Prostate gland (tissue), 2 donors: ENCODE results near the gene SPEN. TPM values are rescaled to one million over a fixed set of nuclear protein-coding genes. Genes with fewer than 3 reads are reported as not detected.
"Not testable (repeated sequence)": the region's sequence is repeated elsewhere in the genome, so short reads cannot be mapped to it uniquely, and the experiment has no call there.

Experiments
- DNase-seq: peaks from one replicate; pipeline ENCODE4 v3.0.0-alpha.2; 2019; ENCODE audit warnings: low spot score
- H3K27ac ChIP-seq, 2 donors: fragments of 200-600 bp; sonication (generic); 2 replicates each; pipeline ENCODE4 v1.5.1; 2017 to 2019
- H3K27me3 ChIP-seq: fragments of 200-600 bp; sonication (generic); replicated peaks from 2 replicates; pipeline ENCODE4 v1.5.1; 2019; ENCODE audit not compliant: insufficient read depth
- H3K36me3 ChIP-seq, 2 donors: fragments of 200-600 bp; sonication (generic); 1 replicate in 1 of 2; 2 replicates in 1 of 2; pipeline versions ENCODE4 v1.5.1 to v1.8.1; 2017 to 2019
- H3K4me1 ChIP-seq: fragments of 200-600 bp; sonication (generic); replicated peaks from 2 replicates; pipeline ENCODE4 v1.5.1; 2019
- H3K4me3 ChIP-seq, 2 donors: fragments of 200-600 bp; sonication (generic); 2 replicates each; pipeline ENCODE4 v1.5.1; 2017 to 2019
- H3K9me3 ChIP-seq: fragments of 200-600 bp; sonication (generic); 2 replicates; pipeline ENCODE4 v1.5.1; 2017
- POLR2A ChIP-seq: fragments of 450-650 bp; IDR thresholded peaks from one replicate; pipeline ENCODE4 v1.6.1; 2016; ENCODE audit warnings: antibody characterized with exemption, mild to moderate bottlenecking
- POLR2AphosphoS5 ChIP-seq: sonication (generic); formaldehyde crosslinking; IDR thresholded peaks from one replicate; pipeline ENCODE4 v1.6.1; 2017; ENCODE audit warnings: antibody characterized with exemption
- WGBS: methylation state at CpG from one replicate; pipeline ENCODE4 v1.1.5; 2018; 5-methylcytosine and 5-hydroxymethylcytosine counted together
- intact Hi-C: fragments of 100-400 bp; cut with DNase I; formaldehyde crosslinking; loops from one replicate; pipeline ENCODE4 v1.14.2; 2022
- total RNA-seq, 2 donors: library from RNA; depleted of rRNA; stranded (reverse); fragments of >200 nt; gene quantifications; one replicate each; pipeline ENCODE4 v1.1.0, GENCODE V29; 2016
- TF ChIP-seq, protein P1 (sequence below), 4 experiments: fragments of 200-600 bp in 2 of 4; fragments of 450-650 bp in 2 of 4; sonication (generic) in 2 of 4; IDR thresholded peaks; 1 replicate in 3 of 4; 2 replicates in 1 of 4; pipeline ENCODE4 v1.5.1; 2016 to 2019; ENCODE audit warnings: antibody characterized with exemption in 4 of 4, mild to moderate bottlenecking in 2 of 4, moderate library complexity in 2 of 4

Gene SPEN
- total RNA-seq, 2 donors from 2014 or later: 31.9 to 48.3 TPM

DNA sequence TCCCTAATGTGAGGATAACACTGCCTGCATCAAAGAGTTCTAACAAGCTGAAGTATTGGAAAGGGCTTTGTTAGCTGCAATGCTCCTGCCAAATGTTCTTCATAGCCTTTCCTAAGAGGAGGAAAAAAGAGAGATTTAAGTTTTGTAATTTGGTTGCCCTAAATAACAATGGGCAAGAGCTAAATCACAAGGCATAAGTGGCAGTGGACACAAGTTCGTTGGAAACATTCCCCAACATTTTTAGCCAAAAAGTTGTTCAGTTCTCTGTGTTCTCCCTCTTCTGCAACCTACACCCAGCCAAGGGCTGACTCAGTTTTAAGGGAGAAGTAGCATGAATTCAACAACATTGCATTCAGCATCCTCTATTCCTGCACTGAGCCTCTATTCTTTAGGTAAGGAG lies 37.4 kb upstream of the SPEN start:
- no peak for TF ChIP-seq POLR2AphosphoS5
- TF ChIP-seq POLR2A: no peak
- TF ChIP-seq, protein P1, sequence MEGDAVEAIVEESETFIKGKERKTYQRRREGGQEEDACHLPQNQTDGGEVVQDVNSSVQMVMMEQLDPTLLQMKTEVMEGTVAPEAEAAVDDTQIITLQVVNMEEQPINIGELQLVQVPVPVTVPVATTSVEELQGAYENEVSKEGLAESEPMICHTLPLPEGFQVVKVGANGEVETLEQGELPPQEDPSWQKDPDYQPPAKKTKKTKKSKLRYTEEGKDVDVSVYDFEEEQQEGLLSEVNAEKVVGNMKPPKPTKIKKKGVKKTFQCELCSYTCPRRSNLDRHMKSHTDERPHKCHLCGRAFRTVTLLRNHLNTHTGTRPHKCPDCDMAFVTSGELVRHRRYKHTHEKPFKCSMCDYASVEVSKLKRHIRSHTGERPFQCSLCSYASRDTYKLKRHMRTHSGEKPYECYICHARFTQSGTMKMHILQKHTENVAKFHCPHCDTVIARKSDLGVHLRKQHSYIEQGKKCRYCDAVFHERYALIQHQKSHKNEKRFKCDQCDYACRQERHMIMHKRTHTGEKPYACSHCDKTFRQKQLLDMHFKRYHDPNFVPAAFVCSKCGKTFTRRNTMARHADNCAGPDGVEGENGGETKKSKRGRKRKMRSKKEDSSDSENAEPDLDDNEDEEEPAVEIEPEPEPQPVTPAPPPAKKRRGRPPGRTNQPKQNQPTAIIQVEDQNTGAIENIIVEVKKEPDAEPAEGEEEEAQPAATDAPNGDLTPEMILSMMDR (IDR thresholded peaks at IDR 0.05): no peak
- intact Hi-C loops: loop anchor here (5.0 kb wide), 1 partner anchor 237 kb away; no protein-coding TSS in a partner anchor

DNA sequence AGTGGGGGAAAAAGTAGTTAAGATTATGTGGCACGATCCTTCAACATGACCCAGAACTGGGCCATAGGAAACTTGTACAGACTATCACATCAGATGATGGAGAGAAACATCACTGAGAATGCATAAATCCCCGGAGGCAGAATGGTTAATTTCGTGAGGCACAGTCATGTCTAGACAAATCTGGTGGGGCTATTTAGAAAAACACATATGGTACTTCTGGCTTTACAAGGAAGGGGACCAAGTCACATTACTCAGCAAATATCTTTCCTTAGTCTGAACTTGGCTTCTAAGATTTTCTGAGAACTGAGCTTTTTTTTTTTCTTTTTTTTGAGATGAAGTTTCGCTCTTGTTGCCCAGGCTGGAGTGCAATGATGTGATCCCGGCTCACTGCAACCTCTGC lies 30.8 kb upstream of the SPEN start:
- no peak for DNase-seq
- TF ChIP-seq POLR2AphosphoS5: no peak
- TF ChIP-seq, protein P1 (IDR thresholded peaks at IDR 0.05): no peak
- TF ChIP-seq POLR2A: no peak
- intact Hi-C loops: loop anchor here (5.0 kb wide), 1 partner anchor 176 kb away; no protein-coding TSS in a partner anchor
- Histone ChIP-seq H3K4me1 (no peaks in the 10 kb centered on the region), H3K9me3 (no peaks in the 10 kb centered on the region), H3K27ac (no peak overlapping the region), H3K4me3 (no peak overlapping the region), H3K27me3 (no peaks in the 10 kb centered on the region), H3K36me3 (no peaks in the 10 kb centered on the region)
- 66% methylated on average over 5 of the region's 5 CpGs for whole genome bisulfite sequencing

More for the DNA sequence above, 37.4 kb upstream of the SPEN start:
- H3K27me3 ChIP-seq: no peaks in the 10 kb centered on the region
- 53% methylated on average over 1 of the region's 1 CpG for WGBS
- no peaks in the 10 kb centered on the region for H3K9me3 ChIP-seq
- no peak overlapping the region for H3K27ac ChIP-seq
- DNase-seq: no peak
- H3K4me1 ChIP-seq: no peaks in the 10 kb centered on the region
- H3K36me3 ChIP-seq: no peaks in the 10 kb centered on the region
- no peak overlapping the region for H3K4me3 ChIP-seq

DNA sequence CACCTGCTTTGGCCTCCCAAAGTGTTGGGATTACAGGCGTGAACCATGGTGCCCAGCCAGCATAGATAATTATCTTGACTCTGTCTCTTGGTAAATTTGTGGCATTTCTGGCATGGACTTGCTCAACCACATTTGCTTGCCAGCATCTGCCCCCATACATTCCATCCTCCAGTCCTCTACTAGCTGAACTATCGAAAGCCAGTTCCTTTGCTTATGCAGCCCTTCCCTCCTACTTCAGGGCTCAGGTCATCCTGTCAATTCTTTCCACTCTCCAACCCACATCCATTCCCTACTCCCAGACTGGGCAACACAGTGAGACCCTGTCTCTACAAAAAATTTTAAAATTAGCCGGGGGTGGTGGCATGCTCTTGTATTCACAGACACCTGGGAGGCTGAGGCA lies 27.0 kb upstream of the SPEN start:
- WGBS: 62% methylated on average over 3 of the region's 3 CpGs
- DNase-seq: no peak

DNA sequence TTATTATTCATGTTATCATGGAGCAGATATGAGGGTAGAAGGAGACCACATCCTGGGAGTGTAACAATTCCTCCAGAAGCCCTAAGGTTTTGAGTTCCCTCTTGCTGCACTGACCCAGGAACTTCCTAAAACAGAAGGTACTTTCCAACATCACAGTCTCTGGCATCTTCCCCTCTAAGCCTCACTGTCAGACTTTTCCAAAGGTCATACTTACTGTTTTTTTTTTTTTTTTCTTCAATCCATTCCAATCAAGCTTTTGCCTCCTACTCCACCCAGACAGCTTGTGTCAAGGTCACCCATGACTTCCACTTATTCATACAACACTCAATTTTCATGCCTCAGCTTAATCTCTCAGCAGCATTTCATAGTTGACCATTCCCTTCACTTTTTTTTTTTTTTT lies 21.7 kb upstream of the SPEN start:
- H3K36me3 ChIP-seq: no peaks in the 10 kb centered on the region
- TF ChIP-seq, protein P1 (IDR thresholded peaks at IDR 0.05): no peak
- no peak for TF ChIP-seq POLR2AphosphoS5
- TF ChIP-seq POLR2A: no peak
- H3K27ac ChIP-seq: no peak overlapping the region
- intact Hi-C loops: no loop called here
- H3K4me1 ChIP-seq: no peaks in the 10 kb centered on the region
- H3K4me3 ChIP-seq: no peak overlapping the region
- DNase-seq: no peak
- H3K27me3 ChIP-seq: no peaks in the 10 kb centered on the region
- no peaks in the 10 kb centered on the region for H3K9me3 ChIP-seq

More for the DNA sequence above, 27.0 kb upstream of the SPEN start:
- Histone ChIP-seq H3K4me3 (no peak overlapping the region), H3K27me3 (no peaks in the 10 kb centered on the region), H3K36me3 (no peaks in the 10 kb centered on the region), H3K27ac (no peak overlapping the region), H3K9me3 (no peaks in the 10 kb centered on the region), H3K4me1 (no peaks in the 10 kb centered on the region)
- intact Hi-C loops: no loop called here
- TF ChIP-seq, protein P1 (IDR thresholded peaks at IDR 0.05): no peak
- TF ChIP-seq POLR2A (no peak), POLR2AphosphoS5 (no peak)

DNA sequence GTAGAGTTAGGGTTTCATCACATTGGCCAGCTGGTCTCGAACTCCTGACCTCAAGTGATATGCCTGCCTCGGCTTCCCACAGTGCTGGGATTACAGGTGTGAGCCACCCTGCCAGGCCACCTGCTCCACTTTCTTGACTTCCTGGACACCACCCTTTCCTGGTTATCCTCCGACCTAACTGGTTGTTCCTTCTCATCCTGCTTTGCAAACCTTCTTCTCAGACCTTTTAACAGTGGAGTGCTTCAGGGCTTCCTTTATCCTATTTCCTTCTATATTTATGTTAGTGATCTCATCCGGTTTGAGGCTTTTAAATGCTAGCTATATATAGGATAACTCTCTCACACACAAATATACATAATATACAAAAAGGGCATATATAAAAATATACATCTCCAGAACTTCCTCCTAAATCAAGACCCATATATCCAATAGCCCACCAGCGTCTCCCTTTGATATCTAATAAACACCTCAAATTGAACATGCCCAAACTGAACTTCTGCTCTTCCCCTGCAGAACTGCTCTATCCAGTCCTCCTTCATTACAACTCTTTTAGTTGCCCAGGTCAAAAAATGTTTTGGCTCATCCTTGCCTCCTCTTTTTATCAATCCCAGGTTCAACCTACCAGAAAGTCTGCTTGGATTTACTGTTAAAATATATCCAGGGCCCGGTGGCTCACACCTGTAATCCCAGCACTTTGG lies 20.5 kb upstream of the SPEN start:
- no peak overlapping the region for H3K27ac ChIP-seq
- TF ChIP-seq POLR2AphosphoS5 (no peak), POLR2A (no peak)
- TF ChIP-seq, protein P1 (IDR thresholded peaks at IDR 0.05): no peak

DNA sequence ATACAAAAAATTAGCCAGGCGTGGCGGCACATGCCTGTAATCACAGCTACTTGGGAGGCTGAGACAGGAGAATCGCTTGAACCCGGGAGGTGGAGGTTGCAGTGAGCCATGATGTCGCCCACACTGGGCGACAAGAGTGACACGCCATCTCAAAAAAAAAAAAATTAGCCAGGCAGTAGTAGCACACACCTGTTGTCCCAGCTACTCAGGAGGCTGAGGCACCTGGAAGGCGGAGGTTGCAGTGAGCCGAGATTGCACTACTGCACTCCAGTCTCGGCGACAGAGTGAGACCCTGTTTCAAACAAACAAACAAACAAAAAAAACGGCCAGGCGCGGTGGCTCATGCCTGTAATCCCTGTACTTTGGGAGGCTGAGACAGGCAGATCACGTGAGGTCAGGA lies 19.9 kb upstream of the SPEN start:
- 98% methylated on average over 15 of the region's 15 CpGs for WGBS
- H3K36me3 ChIP-seq, H3K27me3 ChIP-seq, H3K27ac ChIP-seq, DNase-seq, H3K9me3 ChIP-seq, intact Hi-C loops, H3K4me3 ChIP-seq, H3K4me1 ChIP-seq: not testable (repeated sequence)

More for the DNA sequence above, 20.5 kb upstream of the SPEN start:
- no peak for DNase-seq
- Histone ChIP-seq H3K27me3 (no peaks in the 10 kb centered on the region), H3K4me3 (no peak overlapping the region), H3K9me3 (no peaks in the 10 kb centered on the region), H3K36me3 (no peaks in the 10 kb centered on the region), H3K4me1 (no peaks in the 10 kb centered on the region)
- intact Hi-C loops: no loop called here
- 77% methylated on average over 6 of the region's 6 CpGs for WGBS

DNA sequence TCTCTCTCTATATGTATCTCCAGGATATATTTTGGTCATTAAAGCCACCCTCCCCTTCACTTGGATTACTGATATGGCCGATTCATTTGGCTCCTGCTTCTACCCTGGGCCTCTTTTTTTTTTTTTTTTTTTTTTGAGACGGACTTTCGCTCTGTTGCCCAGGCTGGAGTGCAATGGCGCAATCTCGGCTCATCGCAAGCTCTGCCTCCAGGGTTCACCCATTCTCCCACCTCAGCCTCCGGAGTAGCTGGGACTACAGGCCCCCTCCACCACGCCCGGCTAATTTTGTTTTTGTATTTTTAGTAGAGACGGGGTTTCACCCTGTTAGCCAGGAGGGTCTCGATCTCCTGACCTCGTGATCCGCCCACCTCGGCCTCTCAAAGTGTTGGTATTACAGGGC lies 18.6 kb upstream of the SPEN start:
- H3K27ac ChIP-seq, H3K4me3 ChIP-seq, intact Hi-C loops, H3K4me1 ChIP-seq, H3K27me3 ChIP-seq, DNase-seq, H3K36me3 ChIP-seq, H3K9me3 ChIP-seq: not testable (repeated sequence)
- WGBS: 95% methylated on average over 14 of the region's 14 CpGs
